AG10803 (cell line): ENCODE results near the gene OSBPL10.

Experiments used
- DNase-seq: peaks from one replicate; pipeline ENCODE4 v3.0.0; 2010; ENCODE audit warnings: low read depth
- H3K4me3 ChIP-seq: 2 replicates; pipeline ENCODE4 v1.5.1; 2011; ENCODE audit warnings: mild to moderate bottlenecking, low read length, control low read depth
- CTCF ChIP-seq: conservative IDR thresholded peaks from 2 replicates; pipeline ENCODE4 v1.5.1; 2011; ENCODE audit warnings: mild to moderate bottlenecking, low read length, control low read depth, inconsistent platforms

Gene OSBPL10

GRCh38 chr3:31653464-31653863 lies 327.6 kb downstream of the OSBPL10 start:
- no peak overlapping the region for H3K4me3 ChIP-seq
- no peak for DNase-seq
- TF ChIP-seq CTCF, result no peak

DNA sequence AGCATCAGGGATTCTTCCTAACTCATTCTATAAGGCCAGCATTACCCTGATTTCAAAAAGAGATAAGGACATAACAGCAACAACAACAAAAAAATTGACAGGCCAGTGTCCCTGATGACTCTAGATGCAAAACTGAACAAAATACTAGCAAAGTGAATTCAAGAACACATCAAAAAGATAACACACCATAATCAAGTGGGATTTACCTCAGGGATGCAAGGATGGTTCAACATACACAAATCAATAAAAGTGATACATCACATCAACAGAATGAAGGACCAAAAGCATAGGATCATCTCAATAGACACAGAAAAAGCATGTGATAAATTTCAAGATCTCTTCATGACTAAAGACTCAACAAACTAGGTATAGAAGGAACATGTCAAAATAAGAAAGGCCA lies 328.8 kb downstream of the OSBPL10 start:
- no peak overlapping the region for H3K4me3 ChIP-seq
- DNase-seq, result no peak
- TF ChIP-seq CTCF, result no peak

DNA sequence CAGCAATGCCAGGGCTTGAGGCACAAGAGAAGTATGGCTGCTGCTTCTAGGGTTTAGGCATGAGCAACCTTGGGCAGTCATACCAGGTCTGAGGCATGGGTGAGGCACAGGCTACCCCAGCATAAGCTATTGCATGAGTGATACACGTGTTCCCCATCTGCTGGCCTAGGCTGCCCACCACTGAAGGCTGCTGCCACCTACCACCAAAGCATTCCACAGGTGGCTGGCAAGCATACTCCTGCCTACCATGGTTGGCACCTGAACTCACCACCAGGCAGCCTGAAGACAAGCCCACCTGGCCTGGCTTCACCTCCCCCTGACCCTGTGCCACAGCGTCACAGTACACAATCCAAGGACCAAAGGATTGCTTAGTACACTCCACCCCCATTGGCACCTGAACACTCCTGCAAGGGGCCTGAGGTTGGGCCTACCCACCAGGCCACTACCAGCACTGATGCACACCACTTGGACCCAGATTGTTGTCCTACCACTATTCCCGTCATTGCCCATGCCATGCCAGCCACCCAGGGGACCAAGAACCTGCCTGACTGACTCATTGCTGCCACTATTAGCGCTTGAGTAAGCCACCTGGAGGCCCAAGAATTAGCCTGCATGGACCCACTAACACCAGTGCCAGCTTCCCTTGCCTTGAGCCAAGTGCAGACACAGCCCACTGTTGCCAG lies 332.6 kb downstream of the OSBPL10 start:
- DNase-seq, result no peak
- no peak for TF ChIP-seq CTCF
- H3K4me3 ChIP-seq, result no peak overlapping the region

GRCh38 chr3:31645256-31645655 lies 335.8 kb downstream of the OSBPL10 start:
- no peak overlapping the region for H3K4me3 ChIP-seq
- TF ChIP-seq CTCF, result no peak
- no peak for DNase-seq

- H3K4me3 ChIP-seq, result no peak overlapping the region
- TF ChIP-seq CTCF, result no peak
- DNase-seq, result no peak
Observed at GRCh38 chr3:31639828-31640227, 341.2 kb downstream of the OSBPL10 start.

DNA sequence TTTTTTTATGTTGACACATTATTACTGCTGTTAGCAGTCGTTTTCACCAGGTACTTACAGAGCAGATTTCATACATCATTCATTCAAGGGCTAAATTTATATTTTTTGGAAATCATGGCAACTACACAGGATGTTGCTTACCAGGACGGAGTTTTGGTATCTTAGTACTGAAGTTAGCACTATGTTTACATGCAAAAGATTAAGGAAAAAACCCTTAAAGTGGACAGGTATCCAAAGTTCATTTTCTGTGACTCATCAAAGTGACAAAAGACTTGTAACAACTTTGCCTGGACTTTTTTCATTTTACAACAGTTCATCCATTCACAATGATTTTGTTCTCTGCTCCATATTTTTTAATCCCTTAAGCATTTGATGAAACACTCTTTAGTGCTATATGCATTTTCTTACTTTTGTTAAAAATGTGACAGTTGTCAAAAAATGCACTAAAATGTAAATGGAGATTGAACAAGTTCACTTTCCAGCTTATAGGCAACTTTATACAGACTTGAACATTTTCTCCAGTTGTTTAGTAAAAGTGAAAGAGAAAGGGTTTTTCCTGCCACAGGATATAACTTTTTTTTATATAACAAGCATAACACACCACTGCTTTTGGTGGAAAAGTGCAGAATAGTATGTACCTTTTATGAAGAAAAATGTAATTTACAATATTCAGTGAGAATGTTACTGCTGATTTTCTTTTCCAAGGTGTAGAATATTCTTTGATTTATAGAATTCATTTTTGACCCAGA lies 344.2 kb downstream of the OSBPL10 start:
- no peak for DNase-seq
- TF ChIP-seq CTCF, result no peak
- H3K4me3 ChIP-seq, result no peak overlapping the region

DNA sequence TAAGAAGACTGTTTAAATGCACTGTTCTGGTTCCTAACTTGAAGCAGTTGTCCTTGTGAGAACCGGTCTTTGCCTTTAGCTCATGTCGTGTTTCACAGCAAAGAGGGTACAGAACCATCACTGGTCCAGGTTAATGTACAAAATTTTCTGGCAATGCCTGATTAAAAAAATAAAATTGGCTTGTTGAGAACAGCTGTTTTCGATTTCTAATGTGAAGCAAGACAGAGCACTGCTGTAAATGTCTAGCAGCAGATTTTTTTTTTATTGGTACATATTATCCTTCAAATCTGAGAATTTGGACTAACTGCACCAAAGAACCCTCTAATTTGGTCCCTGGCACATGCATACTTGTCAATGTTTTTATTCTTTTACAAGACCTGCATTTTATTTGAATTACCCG lies 345.0 kb downstream of the OSBPL10 start:
- H3K4me3 ChIP-seq, result no peak overlapping the region
- no peak for TF ChIP-seq CTCF
- DNase-seq, result peak; percentile 29
